Sigmoid colon (tissue), 4 donors: ENCODE data around the gene SELPLG.

Experiments
- EP300 ChIP-seq, 4 donors: sonication (generic); formaldehyde crosslinking; IDR thresholded peaks; one replicate each; pipeline ENCODE4 v1.6.1; 2017; ENCODE audit warnings: antibody characterized with exemption in 4 of 4
- POLR2AphosphoS5 ChIP-seq, 4 donors: sonication (generic); formaldehyde crosslinking; IDR thresholded peaks; one replicate each; pipeline ENCODE4 v1.6.1; 2017; ENCODE audit warnings: antibody characterized with exemption in 4 of 4
- TF ChIP-seq, protein P1 (sequence below), 4 experiments: fragments of 450-650 bp in 3 of 4; fragments of 200-600 bp in 1 of 4; IDR thresholded peaks; one replicate each; pipeline ENCODE4 v1.5.1; 2016 to 2019; ENCODE audit warnings: antibody characterized with exemption in 4 of 4, mild to moderate bottlenecking in 3 of 4, moderate library complexity in 2 of 4

DNA sequence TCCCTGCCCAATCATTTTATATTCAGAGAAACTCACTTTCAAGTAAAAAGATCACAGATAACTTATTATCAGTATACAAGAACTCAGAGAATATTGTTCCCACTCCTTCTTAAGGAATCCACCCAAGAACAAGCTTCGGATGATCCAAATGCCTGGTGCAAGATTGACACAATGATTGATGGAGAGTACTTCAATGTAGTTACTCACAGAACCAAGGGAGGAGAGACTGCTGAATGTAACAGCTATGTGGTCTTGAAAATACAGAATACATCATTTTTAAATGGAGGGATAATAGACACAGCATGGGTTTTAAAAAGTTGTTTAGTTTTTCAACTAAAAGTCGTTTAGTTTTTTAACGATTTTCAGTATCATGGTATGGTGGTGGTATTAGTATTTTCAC, 38.4 kb upstream of the SELPLG start:
- TF ChIP-seq POLR2AphosphoS5 (IDR thresholded peaks at IDR 0.05) (no peak), EP300 (IDR thresholded peaks at IDR 0.05) (no peak)
- TF ChIP-seq, protein P1, sequence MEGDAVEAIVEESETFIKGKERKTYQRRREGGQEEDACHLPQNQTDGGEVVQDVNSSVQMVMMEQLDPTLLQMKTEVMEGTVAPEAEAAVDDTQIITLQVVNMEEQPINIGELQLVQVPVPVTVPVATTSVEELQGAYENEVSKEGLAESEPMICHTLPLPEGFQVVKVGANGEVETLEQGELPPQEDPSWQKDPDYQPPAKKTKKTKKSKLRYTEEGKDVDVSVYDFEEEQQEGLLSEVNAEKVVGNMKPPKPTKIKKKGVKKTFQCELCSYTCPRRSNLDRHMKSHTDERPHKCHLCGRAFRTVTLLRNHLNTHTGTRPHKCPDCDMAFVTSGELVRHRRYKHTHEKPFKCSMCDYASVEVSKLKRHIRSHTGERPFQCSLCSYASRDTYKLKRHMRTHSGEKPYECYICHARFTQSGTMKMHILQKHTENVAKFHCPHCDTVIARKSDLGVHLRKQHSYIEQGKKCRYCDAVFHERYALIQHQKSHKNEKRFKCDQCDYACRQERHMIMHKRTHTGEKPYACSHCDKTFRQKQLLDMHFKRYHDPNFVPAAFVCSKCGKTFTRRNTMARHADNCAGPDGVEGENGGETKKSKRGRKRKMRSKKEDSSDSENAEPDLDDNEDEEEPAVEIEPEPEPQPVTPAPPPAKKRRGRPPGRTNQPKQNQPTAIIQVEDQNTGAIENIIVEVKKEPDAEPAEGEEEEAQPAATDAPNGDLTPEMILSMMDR (IDR thresholded peaks at IDR 0.05), result no peak
